Transverse colon (tissue), 4 donors: ENCODE results near the gene DNAH3. TPM values are rescaled to one million over a fixed set of nuclear protein-coding genes. Genes with fewer than 3 reads are reported as not detected.

Source experiments
- DNase-seq: peaks from one replicate; pipeline ENCODE4 v3.0.0-alpha.2; 2019
- H3K27ac ChIP-seq, 4 donors: fragments of 200-600 bp; sonication (generic); 2 replicates each; pipeline ENCODE4 v1.5.1; 2016 to 2018; ENCODE audit warnings: inconsistent platforms in 4 of 4
- H3K27me3 ChIP-seq: fragments of 200-600 bp; sonication (generic); 2 replicates; pipeline ENCODE4 v1.5.1; 2017; ENCODE audit warnings: inconsistent platforms
- H3K36me3 ChIP-seq, 4 donors: fragments of 200-600 bp; sonication (generic); 2 replicates each; pipeline ENCODE4 v1.5.1; 2017 to 2019; ENCODE audit warnings: inconsistent platforms in 4 of 4
- H3K4me1 ChIP-seq, 4 donors: fragments of 200-600 bp; sonication (generic); 2 replicates each; pipeline ENCODE4 v1.5.1; 2017 to 2020; ENCODE audit warnings: inconsistent platforms in 4 of 4
- H3K4me3 ChIP-seq, 4 donors: fragments of 200-600 bp; sonication (generic); 1 replicate in 1 of 4; 2 replicates in 3 of 4; pipeline versions ENCODE4 v1.5.1 to v1.6.1; 2017 to 2019; ENCODE audit warnings: inconsistent platforms in 4 of 4
- H3K9me3 ChIP-seq, 2 donors: fragments of 200-600 bp; sonication (generic); 2 replicates each; pipeline ENCODE4 v1.5.1; 2017 to 2019; ENCODE audit warnings: inconsistent platforms in 2 of 2
- CTCF ChIP-seq, 5 experiments: fragments of 200-600 bp in 3 of 5; fragments of 450-650 bp in 2 of 5; sonication (generic) in 3 of 5; IDR thresholded peaks; 1 replicate in 2 of 5; 2 replicates in 3 of 5; pipeline ENCODE4 v1.5.1; 2016 to 2017; ENCODE audit warnings: antibody characterized with exemption in 5 of 5, inconsistent platforms in 3 of 5, mild to moderate bottlenecking in 2 of 5, moderate library complexity in 1 of 5
- EP300 ChIP-seq: sonication (generic); formaldehyde crosslinking; IDR thresholded peaks from one replicate; pipeline ENCODE4 v1.6.1; 2017; ENCODE audit warnings: antibody characterized with exemption, low read depth
- POLR2A ChIP-seq: fragments of 450-650 bp; IDR thresholded peaks from one replicate; pipeline ENCODE4 v1.6.1; 2016; ENCODE audit warnings: antibody characterized with exemption, mild to moderate bottlenecking, moderate library complexity
- POLR2AphosphoS5 ChIP-seq, 3 donors: sonication (generic); formaldehyde crosslinking; IDR thresholded peaks; one replicate each; pipeline ENCODE4 v1.6.1; 2016; ENCODE audit warnings: antibody characterized with exemption in 3 of 3
- WGBS, 2 donors: methylation state at CpG; one replicate each; pipeline ENCODE4 v1.1.5; 2018; ENCODE audit warnings: low coverage in 1 of 2; 5-methylcytosine and 5-hydroxymethylcytosine counted together
- in situ Hi-C, 4 donors: fragments of 200-750 bp; cut with MboI; loops; one replicate each; pipeline versions ENCODE4 v1.15.0 to v1.15.1; 2017; ENCODE audit warnings: low sequenced_read_pairs in 3 of 4, low pct_ligation_motif_present in 1 of 4, low pct_unique_long_range_greater_than_20kb in 1 of 4
- intact Hi-C: fragments of 100-400 bp; cut with DNase I; formaldehyde crosslinking; loops from one replicate; pipeline ENCODE4 v1.15.1; 2023; ENCODE audit warnings: low total_unique reads
- total RNA-seq, 4 donors: library from RNA; depleted of rRNA; stranded (reverse); fragments of >200 nt; gene quantifications; one replicate each; pipeline ENCODE4 v1.1.0, GENCODE V29; 2016

Gene DNAH3
- total RNA-seq, 4 donors from 2014 or later: 1.1 to 28.7 (median 5.5) TPM

- intact Hi-C loops (no loop called here), in situ Hi-C loops (no loop called here)
- WGBS, 2 donors: 80 to 89% methylated on average over 1 to 6 of the region's 6 CpGs
- H3K27ac ChIP-seq: no peak overlapping the region
- no peak overlapping the region for H3K4me3 ChIP-seq
- H3K9me3 ChIP-seq: no peaks in the 10 kb centered on the region
- no peak for DNase-seq
- H3K36me3 ChIP-seq: no peaks in the 10 kb centered on the region
- H3K27me3 ChIP-seq: no peaks in the 10 kb centered on the region
- TF ChIP-seq POLR2AphosphoS5 (IDR thresholded peaks at IDR 0.05) (no peak), POLR2A (no peak), CTCF (IDR thresholded peaks at IDR 0.05) (no peak), EP300 (no peak)
- no peaks in the 10 kb centered on the region for H3K4me1 ChIP-seq
Observed at GRCh38 chr16:21026846-21027245, 123.8 kb downstream of the DNAH3 start.

DNA sequence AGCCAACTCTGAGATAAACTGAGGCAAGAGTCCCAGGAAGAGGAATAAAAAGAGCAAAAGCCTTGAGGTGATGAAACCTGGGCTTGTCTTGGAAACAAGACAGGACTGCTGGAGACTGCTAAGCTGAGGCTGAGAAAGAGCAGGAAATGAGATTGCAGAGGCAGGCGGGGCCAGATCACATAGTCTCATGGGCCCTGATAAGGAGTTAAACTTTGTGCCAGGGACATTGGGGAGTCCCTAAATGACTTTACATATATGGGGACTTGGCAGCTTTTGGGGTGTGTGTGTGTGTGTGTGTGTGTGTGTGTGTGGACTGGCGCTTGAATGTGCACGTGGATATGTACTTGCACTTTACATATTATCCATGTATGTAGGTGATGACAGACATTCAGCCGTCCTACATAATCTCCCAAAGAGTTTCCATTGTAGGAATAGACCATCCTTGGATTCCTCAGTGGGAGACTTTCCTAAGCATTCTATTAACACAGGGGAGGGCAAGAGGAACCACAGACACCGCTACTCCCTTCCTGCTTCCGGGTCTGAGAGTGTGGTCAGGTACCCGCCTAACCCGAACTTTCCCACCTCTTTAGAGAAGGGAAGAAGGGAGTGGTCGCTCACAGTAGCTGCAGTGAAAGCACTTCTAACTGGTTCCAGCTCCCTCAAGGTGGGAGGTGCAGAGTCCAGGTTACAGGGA lies 127.0 kb downstream of the DNAH3 start:
- H3K27ac ChIP-seq: no peak overlapping the region
- no peaks in the 10 kb centered on the region for H3K27me3 ChIP-seq
- 69 to 77% methylated on average over 2 to 9 of the region's 9 CpGs for WGBS, 2 donors
- no peaks in the 10 kb centered on the region for H3K4me1 ChIP-seq
- intact Hi-C loops: no loop called here
- H3K4me3 ChIP-seq: no peak overlapping the region
- in situ Hi-C loops: no loop called here
- peak; percentile 11 for DNase-seq
- TF ChIP-seq EP300 (no peak), POLR2AphosphoS5 (IDR thresholded peaks at IDR 0.05) (no peak), POLR2A (no peak), CTCF (IDR thresholded peaks at IDR 0.05) (no peak)
- no peaks in the 10 kb centered on the region for H3K9me3 ChIP-seq
- no peaks in the 10 kb centered on the region for H3K36me3 ChIP-seq

- no peaks in the 10 kb centered on the region for H3K27me3 ChIP-seq
- 95% methylated on average over 1 of the region's 1 CpG; no CpG with 5 or more reads in 1 of the 2 donors for WGBS, 2 donors
- H3K9me3 ChIP-seq: no peaks in the 10 kb centered on the region
- in situ Hi-C loops (no loop called here), intact Hi-C loops (no loop called here)
- H3K4me1 ChIP-seq: no peaks in the 10 kb centered on the region
- no peak overlapping the region for H3K4me3 ChIP-seq
- no peak for DNase-seq
- no peak overlapping the region for H3K27ac ChIP-seq
- TF ChIP-seq POLR2AphosphoS5 (IDR thresholded peaks at IDR 0.05) (no peak), EP300 (no peak), CTCF (IDR thresholded peaks at IDR 0.05) (no peak), POLR2A (no peak)
- H3K36me3 ChIP-seq: no peaks in the 10 kb centered on the region
Observed at GRCh38 chr16:21021316-21021715, 129.3 kb downstream of the DNAH3 start.

DNA sequence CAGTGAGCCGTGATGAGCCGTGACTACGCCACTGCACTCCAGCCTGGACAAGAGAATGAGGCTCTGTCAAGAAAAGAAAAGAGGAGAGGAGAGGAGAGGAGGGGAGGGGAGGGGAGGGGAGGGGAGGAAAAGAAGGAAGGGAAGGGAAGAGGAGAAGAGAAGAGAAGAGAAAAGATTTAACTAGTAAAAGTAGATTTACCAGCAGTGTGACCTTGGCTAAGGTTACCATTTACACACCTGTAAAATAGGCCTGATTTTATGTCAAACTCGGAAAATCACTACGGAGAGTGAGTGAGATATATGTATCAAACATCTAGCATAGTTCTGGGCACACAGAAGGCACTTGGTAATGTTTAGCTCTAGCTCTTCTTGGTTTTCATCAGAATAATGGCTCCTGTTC lies 140.8 kb downstream of the DNAH3 start:
- Histone ChIP-seq H3K9me3 (peaks cover 2 to 4% of the 10 kb centered on the region in 2 donors), H3K4me3 (no peak overlapping the region), H3K27ac (no peak overlapping the region), H3K4me1 (no peaks in the 10 kb centered on the region), H3K27me3 (no peaks in the 10 kb centered on the region), H3K36me3 (no peaks in the 10 kb centered on the region)
- intact Hi-C loops (no loop called here), in situ Hi-C loops (no loop called here)
- no peak for DNase-seq
- WGBS, 2 donors: 91 to 94% methylated on average over 5 of the region's 5 CpGs
- TF ChIP-seq CTCF (IDR thresholded peaks at IDR 0.05): no peak
- TF ChIP-seq POLR2AphosphoS5 (IDR thresholded peaks at IDR 0.05): no peak
- no peak for TF ChIP-seq EP300
- TF ChIP-seq POLR2A: no peak
